HG03039 (cell line): ENCODE data around the gene TSPOAP1.
"Not testable (repeated sequence)": the region's sequence is repeated elsewhere in the genome, so short reads cannot be mapped to it uniquely, and the experiment has no call there.

Experiments used
- ATAC-seq: cut with Tn5 transposase; IDR thresholded peaks from one replicate; pipeline ENCODE4 v1.9.1; 2021; ENCODE audit warnings: mild to moderate bottlenecking, moderate library complexity; ENCODE audit not compliant: unreplicated experiment

TSPOAP1 gene

GRCh38 chr17:58341136-58341860 lies 12.7 kb upstream of the TSPOAP1 start:
- ATAC-seq: not testable (repeated sequence)

GRCh38 chr17:58340405-58340876 lies 11.8 kb upstream of the TSPOAP1 start:
- ATAC-seq: no peak

- ATAC-seq: no peak
Measured at GRCh38 chr17:58339755-58340404, 11.3 kb upstream of the TSPOAP1 start.

- no peak for ATAC-seq
Measured at GRCh38 chr17:58338841-58339754, 10.5 kb upstream of the TSPOAP1 start.

- ATAC-seq: no peak
Measured at GRCh38 chr17:58338454-58338840, 9.9 kb upstream of the TSPOAP1 start.

GRCh38 chr17:58337600-58338453 lies 9.2 kb upstream of the TSPOAP1 start:
- ATAC-seq: peak; percentile 53

- no peak for ATAC-seq
Measured at GRCh38 chr17:58337210-58337599, 8.6 kb upstream of the TSPOAP1 start.

- ATAC-seq: no peak
Measured at GRCh38 chr17:58336456-58337209, 8.0 kb upstream of the TSPOAP1 start.

GRCh38 chr17:58335779-58336455 lies 7.3 kb upstream of the TSPOAP1 start:
- ATAC-seq: no peak

- ATAC-seq: no peak
Measured at GRCh38 chr17:58335061-58335731, 6.6 kb upstream of the TSPOAP1 start.

GRCh38 chr17:58334661-58335060 lies 6.1 kb upstream of the TSPOAP1 start:
- no peak for ATAC-seq

GRCh38 chr17:58334256-58334655 lies 5.7 kb upstream of the TSPOAP1 start:
- ATAC-seq: no peak

GRCh38 chr17:58333736-58334207 lies 5.2 kb upstream of the TSPOAP1 start:
- ATAC-seq: no peak

- no peak for ATAC-seq
Measured at GRCh38 chr17:58332778-58333735, 4.5 kb upstream of the TSPOAP1 start.

GRCh38 chr17:58331815-58332777 lies 3.5 kb upstream of the TSPOAP1 start:
- no peak for ATAC-seq
